Activated CD8-positive, alpha-beta T cell treated with anti-CD3 and anti-CD28 coated beads for 36 hours (primary cell): ENCODE results near the gene BICRA. TPM values are rescaled to one million over a fixed set of nuclear protein-coding genes. Genes with fewer than 3 reads are reported as not detected.

Experiments
- ATAC-seq: fragments of 200-7000 bp; cut with Tn5 transposase; one replicate; pipeline ENCODE4 v1.10.0; 2021; ENCODE audit warnings: mild to moderate bottlenecking, moderate library complexity
- CTCF ChIA-PET: fragments of 350-600 bp; sonication (Branson Sonifier 250); formaldehyde crosslinking; loops from one replicate; lab custom pipeline; 2021; ENCODE audit warnings: antibody characterized with exemption; lab: Charles Lee
- POLR2A ChIA-PET: fragments of 350-600 bp; sonication (Branson Sonifier 250); formaldehyde crosslinking; loops from one replicate; lab custom pipeline; 2021; ENCODE audit warnings: antibody characterized with exemption; lab: Charles Lee
- DNase-seq: peaks from one replicate; pipeline ENCODE4 v3.0.0-alpha.2; 2020
- H3K27ac Mint-ChIP-seq: one replicate; pipeline ENCODE4 v1.8.0; 2021; ENCODE audit warnings: mild to moderate bottlenecking, mixed read lengths
- H3K27me3 Mint-ChIP-seq: one replicate; pipeline ENCODE4 v1.8.0; 2021; ENCODE audit warnings: mixed read lengths
- H3K36me3 Mint-ChIP-seq: one replicate; pipeline ENCODE4 v1.8.0; 2021; ENCODE audit warnings: low read depth, mixed read lengths
- H3K4me1 Mint-ChIP-seq: one replicate; pipeline ENCODE4 v1.8.0; 2021; ENCODE audit warnings: low read depth, mixed read lengths
- H3K4me3 Mint-ChIP-seq: one replicate; pipeline ENCODE4 v1.8.0; 2021; ENCODE audit warnings: mild to moderate bottlenecking, moderate library complexity, mixed read lengths
- H3K9me3 Mint-ChIP-seq: one replicate; pipeline ENCODE4 v1.8.0; 2021; ENCODE audit warnings: mixed read lengths
- intact Hi-C: fragments of 100-400 bp; cut with micrococcal nuclease; formaldehyde crosslinking; loops from one replicate; pipeline ENCODE4 v1.10.0; 2022
- total RNA-seq, 2 experiments: library from RNA; stranded (reverse); gene quantifications; one replicate each; pipeline ENCODE4 v1.2.3, GENCODE V29; 2021
- TF ChIP-seq, protein P1 (sequence below): fragments of 200-600 bp; IDR thresholded peaks from one replicate; pipeline ENCODE4 v1.8.0; 2022; ENCODE audit warnings: antibody characterized with exemption, mild to moderate bottlenecking

The BICRA gene
- total RNA-seq, 2 experiments from 2014 or later = 8.7 to 8.8 TPM

DNA sequence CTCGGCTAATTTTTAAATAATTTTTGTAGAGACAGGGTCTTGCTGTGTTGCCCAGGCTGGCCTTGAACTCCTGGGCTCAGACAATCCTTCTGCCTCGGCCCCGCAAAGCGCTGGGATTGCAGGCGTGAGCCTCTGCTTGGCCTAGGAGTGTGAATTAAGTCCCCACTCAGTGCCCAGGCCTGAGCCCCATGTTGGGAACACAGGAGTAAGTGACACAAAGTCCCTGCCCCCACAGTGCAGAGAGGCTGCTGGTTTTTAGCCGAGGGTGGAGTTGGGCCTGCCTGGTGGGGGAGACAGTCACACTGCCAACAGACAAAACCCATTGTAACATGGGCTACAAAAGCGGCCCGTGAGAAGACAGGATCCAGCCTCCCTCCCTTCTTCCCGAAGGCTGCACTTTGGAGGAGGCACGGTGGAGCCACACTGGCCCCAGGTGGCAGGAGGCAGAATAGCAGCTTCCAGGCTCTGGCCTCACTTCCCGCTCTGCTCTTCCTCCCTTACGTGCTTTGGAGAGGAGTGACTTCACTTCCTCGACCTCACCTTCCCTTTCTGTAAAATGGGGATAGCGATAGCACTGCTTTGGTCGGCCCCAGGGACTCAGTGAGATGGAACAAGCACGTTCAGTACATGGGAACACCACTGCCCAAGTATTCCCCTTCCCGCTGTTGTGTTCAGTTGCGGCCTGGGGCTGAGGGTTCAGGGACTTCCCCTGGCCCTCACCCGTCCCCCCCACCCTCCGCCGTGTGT, 89.1 kb downstream of the BICRA start:
- Mint-ChIP-seq H3K36me3 (peaks cover 2% of the 10 kb centered on the region), H3K27ac (no peak overlapping the region), H3K9me3 (no peaks in the 10 kb centered on the region), H3K27me3 (no peaks in the 10 kb centered on the region), H3K4me3 (no peak overlapping the region), H3K4me1 (no peaks in the 10 kb centered on the region)
- TF ChIP-seq, protein P1, sequence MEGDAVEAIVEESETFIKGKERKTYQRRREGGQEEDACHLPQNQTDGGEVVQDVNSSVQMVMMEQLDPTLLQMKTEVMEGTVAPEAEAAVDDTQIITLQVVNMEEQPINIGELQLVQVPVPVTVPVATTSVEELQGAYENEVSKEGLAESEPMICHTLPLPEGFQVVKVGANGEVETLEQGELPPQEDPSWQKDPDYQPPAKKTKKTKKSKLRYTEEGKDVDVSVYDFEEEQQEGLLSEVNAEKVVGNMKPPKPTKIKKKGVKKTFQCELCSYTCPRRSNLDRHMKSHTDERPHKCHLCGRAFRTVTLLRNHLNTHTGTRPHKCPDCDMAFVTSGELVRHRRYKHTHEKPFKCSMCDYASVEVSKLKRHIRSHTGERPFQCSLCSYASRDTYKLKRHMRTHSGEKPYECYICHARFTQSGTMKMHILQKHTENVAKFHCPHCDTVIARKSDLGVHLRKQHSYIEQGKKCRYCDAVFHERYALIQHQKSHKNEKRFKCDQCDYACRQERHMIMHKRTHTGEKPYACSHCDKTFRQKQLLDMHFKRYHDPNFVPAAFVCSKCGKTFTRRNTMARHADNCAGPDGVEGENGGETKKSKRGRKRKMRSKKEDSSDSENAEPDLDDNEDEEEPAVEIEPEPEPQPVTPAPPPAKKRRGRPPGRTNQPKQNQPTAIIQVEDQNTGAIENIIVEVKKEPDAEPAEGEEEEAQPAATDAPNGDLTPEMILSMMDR = peak; percentile 96
- POLR2A ChIA-PET = no interaction called here
- DNase-seq (peak; percentile 69), ATAC-seq (peak; percentile 87)
- intact Hi-C loops = loop anchor here (2.0 kb wide), 1 partner anchor 261 kb away; no protein-coding TSS in a partner anchor
- CTCF ChIA-PET = interaction anchor here (0.6 to 3.6 kb wide), 17 partner anchors 8 to 377 kb away, joined by 3 to 27 read pairs (median 5); partner anchors contain the start of genes EHD2 and KPTN

DNA sequence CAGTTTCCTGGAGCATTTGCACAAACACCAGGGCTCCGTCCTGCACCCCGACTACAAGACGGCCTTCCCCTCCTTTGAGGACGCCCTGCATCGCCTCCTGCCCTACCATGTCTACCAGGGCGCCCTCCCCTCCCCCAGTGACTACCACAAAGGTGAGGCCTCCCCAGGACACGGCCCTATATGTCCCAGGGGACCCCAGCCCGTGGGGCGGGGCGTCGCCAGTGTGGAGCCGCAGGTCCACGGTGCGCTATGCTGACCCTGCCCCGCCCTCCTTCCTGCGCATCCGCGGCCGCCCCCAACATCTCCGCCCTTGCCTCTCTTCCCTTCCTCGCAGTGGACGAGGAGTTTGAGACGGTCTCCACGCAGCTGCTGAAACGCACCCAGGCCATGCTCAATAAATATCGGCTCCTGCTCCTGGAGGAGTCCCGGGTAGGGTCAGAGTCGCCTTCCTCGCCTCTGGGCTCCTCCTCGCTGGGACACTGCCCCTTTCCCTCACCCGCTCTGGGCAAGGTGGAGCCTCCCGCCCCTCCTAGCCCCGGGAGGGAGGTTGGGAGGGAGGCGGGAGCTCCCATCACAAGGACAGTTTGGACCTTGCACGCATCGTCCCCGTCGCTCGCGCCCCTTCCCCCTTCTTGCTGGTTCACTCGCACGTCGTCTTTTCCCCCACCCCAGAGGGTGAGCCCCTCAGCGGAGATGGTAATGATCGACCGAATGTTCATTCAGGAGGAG, 89.9 kb downstream of the BICRA start:
- Mint-ChIP-seq H3K9me3 (no peaks in the 10 kb centered on the region), H3K4me3 (no peak overlapping the region), H3K4me1 (no peaks in the 10 kb centered on the region), H3K27me3 (no peaks in the 10 kb centered on the region), H3K27ac (no peak overlapping the region), H3K36me3 (peaks cover 4% of the 10 kb centered on the region)
- TF ChIP-seq, protein P1 = no peak
- ATAC-seq (no peak), DNase-seq (peak; percentile 11)
- ChIA-PET POLR2A (interaction anchor here (0.6 kb wide), 1 partner anchor 39 kb away, joined by 3 read pairs; no protein-coding TSS in a partner anchor), CTCF (interaction anchor here (0.6 to 3.6 kb wide), 24 partner anchors 9 to 377 kb away, joined by 3 to 27 read pairs (median 4); partner anchors contain the start of genes EHD2 and KPTN)
- intact Hi-C loops = loop anchor here (2.0 kb wide), 1 partner anchor 262 kb away; no protein-coding TSS in a partner anchor

DNA sequence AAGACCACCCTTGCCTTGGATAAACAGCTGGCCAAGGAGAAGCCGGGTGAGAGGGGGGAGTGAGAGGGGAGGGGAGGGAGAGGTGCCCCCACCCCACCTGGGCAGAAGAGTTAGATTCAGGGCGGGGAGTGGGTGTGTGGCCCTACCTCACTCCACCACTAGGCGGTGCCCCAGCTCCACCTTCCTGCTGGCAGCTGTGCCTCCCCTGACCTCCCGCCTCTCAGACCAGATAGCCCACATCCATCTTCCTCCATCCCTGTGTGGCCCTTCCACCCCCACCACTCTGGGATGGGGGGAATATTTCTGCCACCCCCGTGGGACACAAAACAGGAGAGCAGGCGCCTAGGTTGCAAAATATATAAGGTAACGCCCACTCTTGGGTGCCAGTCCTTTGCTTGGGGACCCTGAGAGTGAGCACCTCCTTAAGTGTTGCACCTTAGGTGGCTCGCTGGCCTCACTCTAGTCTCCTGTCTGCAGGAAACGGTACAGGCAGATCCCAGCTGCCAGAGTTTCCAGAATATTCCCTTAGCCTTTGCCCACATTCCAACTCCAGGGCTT, 90.5 kb downstream of the BICRA start:
- Mint-ChIP-seq H3K36me3 (peaks cover 4% of the 10 kb centered on the region), H3K27me3 (no peaks in the 10 kb centered on the region), H3K9me3 (no peaks in the 10 kb centered on the region), H3K4me3 (no peak overlapping the region), H3K4me1 (no peaks in the 10 kb centered on the region), H3K27ac (no peak overlapping the region)
- TF ChIP-seq, protein P1 = peak; percentile 79
- intact Hi-C loops = loop anchor here (2.0 kb wide), 1 partner anchor 263 kb away; no protein-coding TSS in a partner anchor
- POLR2A ChIA-PET = interaction anchor here (0.6 kb wide), 2 partner anchors 14 to 40 kb away, joined by 3 read pairs; partner anchors contain the start of gene EHD2
- CTCF ChIA-PET = interaction anchor here (0.9 to 3.6 kb wide), 26 partner anchors 9 to 274 kb away, joined by 3 to 27 read pairs (median 4); partner anchors contain the start of genes EHD2 and NAPA
- ATAC-seq (peak; percentile 80), DNase-seq (peak; percentile 69)

DNA sequence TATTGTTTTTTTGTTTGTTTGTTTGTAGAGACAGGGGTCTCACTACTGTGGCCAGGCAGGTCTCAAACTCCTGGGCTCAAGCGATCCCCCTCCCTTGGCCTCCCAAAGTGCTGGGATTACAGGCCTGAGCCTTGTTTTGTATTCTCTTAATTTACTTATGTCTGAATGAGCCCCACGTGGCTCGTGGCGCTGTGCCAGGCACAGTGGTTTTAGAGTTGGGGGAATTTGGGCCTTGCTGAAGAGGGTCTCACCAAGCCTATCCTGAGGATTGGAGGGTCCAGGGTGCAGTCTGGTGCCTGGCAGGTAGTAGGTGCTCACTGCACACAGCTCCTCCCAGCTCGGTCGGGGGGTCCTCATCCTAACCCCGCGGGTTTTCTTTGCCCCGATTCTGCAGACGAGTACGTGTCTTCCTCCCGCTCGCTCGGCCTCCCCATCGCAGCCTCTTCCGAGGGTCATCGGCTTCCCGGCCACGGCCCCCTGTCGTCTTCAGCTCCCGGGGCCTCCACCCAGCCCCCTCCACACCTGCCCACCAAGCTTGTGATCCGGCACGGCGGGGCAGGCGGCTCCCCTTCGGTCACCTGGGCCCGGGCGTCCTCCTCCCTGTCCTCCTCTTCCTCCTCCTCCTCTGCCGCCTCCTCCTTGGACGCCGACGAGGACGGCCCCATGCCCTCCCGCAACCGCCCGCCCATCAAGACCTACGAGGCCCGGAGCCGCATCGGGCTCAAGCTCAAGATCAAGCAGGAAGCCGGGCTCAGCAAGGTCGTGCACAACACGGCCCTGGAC, 92.2 kb downstream of the BICRA start:
- TF ChIP-seq, protein P1 = no peak
- ChIA-PET POLR2A (no interaction called here), CTCF (interaction anchor here (1.4 to 3.6 kb wide), 6 partner anchors 11 to 265 kb away, joined by 3 to 27 read pairs (median 10); partner anchors contain the start of genes EHD2 and NAPA)
- no peaks in the 10 kb centered on the region for H3K27me3 Mint-ChIP-seq
- peaks cover 4% of the 10 kb centered on the region for H3K36me3 Mint-ChIP-seq
- ATAC-seq (no peak), DNase-seq (no peak)
- H3K4me3 Mint-ChIP-seq = no peak overlapping the region
- H3K9me3 Mint-ChIP-seq = no peaks in the 10 kb centered on the region
- H3K4me1 Mint-ChIP-seq = no peaks in the 10 kb centered on the region
- intact Hi-C loops = no loop called here
- H3K27ac Mint-ChIP-seq = no peak overlapping the region
